B cell (primary cell): ENCODE data around the gene SF1.

Source experiments
- CTCF ChIP-seq: fragments of 200-600 bp; IDR thresholded peaks from one replicate; pipeline ENCODE4 v1.8.0; 2022; ENCODE audit warnings: antibody characterized with exemption, mild to moderate bottlenecking
- EZH2 ChIP-seq: IDR thresholded peaks from 2 replicates; pipeline ENCODE4 v1.6.1; 2012; ENCODE audit warnings: borderline replicate concordance, low read depth, mild to moderate bottlenecking, moderate library complexity, low read length; ENCODE audit not compliant: insufficient read depth, poor library complexity, severe bottlenecking

- TF ChIP-seq CTCF, result no peak
- no peak for TF ChIP-seq EZH2
These were observed 22.8 kb upstream of the SF1 start for GRCh38 chr11:64801158-64801464.
